Measurements from ENCODE around the gene C19orf12.

GRCh38 chr19:29699861-29700260 lies 15.2 kb downstream of the C19orf12 start:
- TF ChIP-seq GATA2 (IDR thresholded peaks at IDR 0.05; ENCODE audit: low read depth, low read length) (no peak), GATA3 (IDR thresholded peaks at IDR 0.05; ENCODE audit: low read depth, low read length) (no peak)

Measured in SH-SY5Y (cell line).